GM23338 (cell line): ENCODE data around the gene SPACA7. TPM values are rescaled to one million over a fixed set of nuclear protein-coding genes. Genes with fewer than 3 reads are reported as not detected.

Experiments
- ATAC-seq: fragments of 200-7000 bp; cut with Tn5 transposase; 3 replicates; pipeline ENCODE4 v1.9.1; 2020
- DNase-seq: peaks from one replicate; pipeline ENCODE4 v3.0.0-alpha.2; 2015; ENCODE audit warnings: low spot score
- H2AFZ ChIP-seq: fragments of 200-600 bp; sonication (generic); 2 replicates; pipeline ENCODE4 v1.8.0; 2016; ENCODE audit warnings: antibody characterized with exemption, mild to moderate bottlenecking, moderate library complexity
- H3F3A ChIP-seq: fragments of 200-600 bp; sonication (generic); replicated peaks from 2 replicates; pipeline ENCODE4 v1.8.0; 2017; ENCODE audit warnings: antibody characterized with exemption, mixed run types, low read depth
- H3K27ac ChIP-seq: fragments of 200-600 bp; sonication (generic); 2 replicates; pipeline ENCODE4 v1.6.1; 2016; ENCODE audit warnings: low read depth
- H3K27me3 ChIP-seq: fragments of 200-600 bp; sonication (generic); 2 replicates; pipeline ENCODE4 v1.8.0; 2016; ENCODE audit warnings: mild to moderate bottlenecking, mixed run types, moderate library complexity; ENCODE audit not compliant: insufficient read depth
- H3K36me3 ChIP-seq: fragments of 200-600 bp; sonication (generic); 2 replicates; pipeline ENCODE4 v1.8.0; 2016; ENCODE audit warnings: mild to moderate bottlenecking; ENCODE audit not compliant: insufficient read depth
- H3K4me1 ChIP-seq: fragments of 200-600 bp; sonication (generic); 2 replicates; pipeline ENCODE4 v1.8.0; 2016; ENCODE audit warnings: mild to moderate bottlenecking, moderate library complexity; ENCODE audit not compliant: insufficient read depth
- H3K4me2 ChIP-seq: fragments of 200-600 bp; sonication (generic); 2 replicates; pipeline ENCODE4 v1.7.1; 2017; ENCODE audit warnings: mixed run types
- H3K4me3 ChIP-seq: fragments of 200-600 bp; sonication (generic); 2 replicates; pipeline ENCODE4 v1.6.1; 2016; ENCODE audit warnings: mixed run types
- H3K79me2 ChIP-seq: fragments of 200-600 bp; sonication (generic); replicated peaks from 2 replicates; pipeline ENCODE4 v1.8.0; 2017; ENCODE audit warnings: mild to moderate bottlenecking; ENCODE audit not compliant: insufficient read depth
- H3K9me2 ChIP-seq: fragments of 200-600 bp; sonication (generic); 2 replicates; pipeline ENCODE4 v1.8.0; 2017; ENCODE audit not compliant: insufficient read depth
- H4K20me1 ChIP-seq: fragments of 200-600 bp; sonication (generic); replicated peaks from 2 replicates; pipeline ENCODE4 v1.8.0; 2017; ENCODE audit warnings: mild to moderate bottlenecking; ENCODE audit not compliant: insufficient read depth
- H3K27ac Mint-ChIP-seq: 2 replicates; pipeline ENCODE4 v1.8.0; 2020; ENCODE audit warnings: inconsistent platforms, mild to moderate bottlenecking, moderate library complexity, mixed read lengths
- H3K27me3 Mint-ChIP-seq: 3 replicates; pipeline ENCODE4 v1.8.0; 2022; ENCODE audit warnings: low read depth, mild to moderate bottlenecking, moderate library complexity, mixed read lengths, inconsistent platforms; ENCODE audit not compliant: insufficient read depth, poor library complexity
- H3K36me3 Mint-ChIP-seq: 3 replicates; pipeline ENCODE4 v1.8.0; 2021; ENCODE audit warnings: low read depth, mild to moderate bottlenecking, inconsistent platforms, moderate library complexity, mixed read lengths
- H3K4me1 Mint-ChIP-seq: 3 replicates; pipeline ENCODE4 v1.8.0; 2020; ENCODE audit warnings: mild to moderate bottlenecking, inconsistent platforms, mixed read lengths
- H3K4me3 Mint-ChIP-seq: 3 replicates; pipeline ENCODE4 v1.8.0; 2021; ENCODE audit warnings: moderate library complexity, mild to moderate bottlenecking, inconsistent platforms, mixed read lengths
- H3K9me3 Mint-ChIP-seq: 3 replicates; pipeline ENCODE4 v1.8.0; 2020; ENCODE audit warnings: moderate library complexity, mild to moderate bottlenecking, inconsistent platforms, mixed read lengths
- NANOG ChIP-seq: IDR thresholded peaks from 2 replicates; pipeline ENCODE4 v1.6.1; 2016; ENCODE audit warnings: antibody characterized with exemption, borderline replicate concordance
- REST ChIP-seq: IDR thresholded peaks from one replicate; pipeline ENCODE4 v1.6.1; 2018; ENCODE audit warnings: antibody characterized with exemption; ENCODE audit not compliant: unreplicated experiment
- STAT1 ChIP-seq: IDR thresholded peaks from one replicate; pipeline ENCODE4 v1.6.1; 2016; ENCODE audit warnings: antibody characterized with exemption; ENCODE audit not compliant: unreplicated experiment
- ZNF462 ChIP-seq: fragments of 250-450 bp; sonication (Bioruptor Pico); IDR thresholded peaks from 2 replicates; pipeline ENCODE4 v1.5.0; 2020; ENCODE audit warnings: mild to moderate bottlenecking, moderate library complexity
- polyA plus RNA-seq: library from polyadenylated mRNA; unstranded; fragments of >200 nt; fragmentation: Nextera tagmentation; extraction: Ambion mirVana; gene quantifications from 2 replicates; pipeline ENCODE4 v1.2.1, GENCODE V29; 2016
- total RNA-seq: library from RNA; depleted of rRNA; stranded (reverse); fragments of >200 nt; shearing (Covaris generic); gene quantifications from 2 replicates; pipeline ENCODE4 v1.2.3, GENCODE V29; 2014

SPACA7 gene
- total and polyA plus RNA-seq, 2 experiments from 2014 or later: not detected

- TF ChIP-seq REST: no peak
- no peak for TF ChIP-seq ZNF462 (CRISPR knock-in tag)
Observed at GRCh38 chr13:112454648-112455334, 78.6 kb downstream of the SPACA7 start (continued).

GRCh38 chr13:112455476-112456059, 79.4 kb downstream of the SPACA7 start:
- H3K9me3 Mint-ChIP-seq: no peaks in the 10 kb centered on the region
- DNase-seq: no peak
- no peak for ATAC-seq
- no peak overlapping the region for H3K4me3 ChIP-seq
- H3K36me3 Mint-ChIP-seq: no peaks in the 10 kb centered on the region
- no peaks in the 10 kb centered on the region for H3K27me3 ChIP-seq
- H3K79me2 ChIP-seq: no peaks in the 10 kb centered on the region
- H3K27me3 Mint-ChIP-seq: peaks cover 2% of the 10 kb centered on the region
- no peak overlapping the region for H3K4me3 Mint-ChIP-seq
- no peaks in the 10 kb centered on the region for H3K4me1 ChIP-seq
- H2AFZ ChIP-seq: no peak overlapping the region
- no peak overlapping the region for H3K4me2 ChIP-seq
- no peaks in the 10 kb centered on the region for H3K36me3 ChIP-seq
- H3F3A ChIP-seq: no peaks in the 10 kb centered on the region
- H4K20me1 ChIP-seq: no peaks in the 10 kb centered on the region
- H3K27ac ChIP-seq: no peak overlapping the region
- no peak overlapping the region for H3K27ac Mint-ChIP-seq
- H3K9me2 ChIP-seq: no peaks in the 10 kb centered on the region
- H3K4me1 Mint-ChIP-seq: no peaks in the 10 kb centered on the region
- TF ChIP-seq ZNF462 (CRISPR knock-in tag): no peak
- no peak for TF ChIP-seq STAT1
- no peak for TF ChIP-seq NANOG
